ENCODE results near the gene GALE.
"Not testable (repeated sequence)": the region's sequence is repeated elsewhere in the genome, so short reads cannot be mapped to it uniquely, and the experiment has no call there.

Gene GALE

DNA sequence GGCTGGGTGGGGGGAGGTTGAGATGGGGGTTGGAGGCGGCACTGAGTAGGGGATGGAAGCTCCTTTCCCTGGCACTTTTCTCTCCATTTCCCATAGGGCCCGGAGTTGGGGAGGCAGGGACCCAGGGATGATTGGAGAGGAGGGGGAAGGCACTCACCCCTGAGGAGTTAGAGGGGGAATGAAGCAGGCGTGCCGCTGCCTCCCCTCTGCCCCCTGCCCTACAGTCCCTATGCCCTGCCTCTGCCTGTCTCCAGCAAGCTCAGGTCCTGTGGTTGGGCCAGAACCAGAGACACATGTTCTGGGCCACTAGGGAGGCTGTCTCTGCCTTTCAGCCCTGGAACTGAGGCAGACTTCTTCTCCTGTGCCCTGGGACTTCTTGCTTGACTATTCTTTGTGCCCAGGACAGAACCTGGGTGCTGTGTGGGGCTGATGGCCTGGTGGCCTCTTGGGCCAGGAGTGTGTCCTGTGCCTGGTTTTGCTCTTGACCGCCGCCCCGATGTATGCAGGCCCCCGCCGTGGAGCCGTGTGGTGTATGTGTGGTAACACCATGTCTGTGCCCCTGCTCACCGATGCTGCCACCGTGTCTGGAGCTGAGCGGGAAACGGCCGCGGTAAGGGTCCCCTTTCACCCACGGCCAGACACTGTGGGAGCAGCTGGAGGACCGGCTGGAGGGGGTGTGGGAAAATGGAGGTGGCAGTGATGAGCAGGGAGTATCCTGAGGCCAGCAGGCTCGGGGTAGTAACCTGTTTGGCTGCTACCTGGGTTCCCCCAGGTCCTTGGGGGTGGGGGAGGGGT is 8.2 kb downstream of the GALE start:
- DNase-seq (ENCODE audit: low read depth in 2 of 2) = no peak

DNA sequence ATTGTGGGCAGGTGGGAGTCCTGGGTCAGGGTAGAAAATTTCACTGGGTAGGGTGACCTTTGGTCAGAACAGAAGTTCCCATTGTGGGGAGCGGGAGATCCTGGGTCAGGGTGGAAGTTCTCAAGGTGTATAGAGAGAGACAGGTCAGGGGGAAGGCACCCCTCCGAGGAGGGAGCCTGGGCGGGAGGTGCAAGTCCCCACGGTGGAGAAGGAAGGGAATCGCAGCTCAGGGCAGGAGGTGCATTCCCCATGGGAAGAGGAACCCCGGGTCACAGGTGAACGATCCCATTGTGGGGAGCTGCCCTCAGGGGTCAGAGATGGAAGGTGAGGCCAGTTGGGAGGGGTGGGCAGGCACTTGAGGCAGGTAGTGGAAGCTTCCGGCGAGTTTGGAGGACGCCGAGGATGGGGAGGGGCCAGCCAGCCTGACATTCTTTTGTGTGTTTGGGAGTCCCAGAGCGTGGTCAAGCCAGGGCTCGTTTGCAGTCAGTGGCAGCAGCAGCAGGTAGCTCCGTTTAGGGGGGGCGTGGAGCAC is 9.0 kb downstream of the GALE start:
- DNase-seq (ENCODE audit: low read depth in 2 of 2) = no peak

DNA sequence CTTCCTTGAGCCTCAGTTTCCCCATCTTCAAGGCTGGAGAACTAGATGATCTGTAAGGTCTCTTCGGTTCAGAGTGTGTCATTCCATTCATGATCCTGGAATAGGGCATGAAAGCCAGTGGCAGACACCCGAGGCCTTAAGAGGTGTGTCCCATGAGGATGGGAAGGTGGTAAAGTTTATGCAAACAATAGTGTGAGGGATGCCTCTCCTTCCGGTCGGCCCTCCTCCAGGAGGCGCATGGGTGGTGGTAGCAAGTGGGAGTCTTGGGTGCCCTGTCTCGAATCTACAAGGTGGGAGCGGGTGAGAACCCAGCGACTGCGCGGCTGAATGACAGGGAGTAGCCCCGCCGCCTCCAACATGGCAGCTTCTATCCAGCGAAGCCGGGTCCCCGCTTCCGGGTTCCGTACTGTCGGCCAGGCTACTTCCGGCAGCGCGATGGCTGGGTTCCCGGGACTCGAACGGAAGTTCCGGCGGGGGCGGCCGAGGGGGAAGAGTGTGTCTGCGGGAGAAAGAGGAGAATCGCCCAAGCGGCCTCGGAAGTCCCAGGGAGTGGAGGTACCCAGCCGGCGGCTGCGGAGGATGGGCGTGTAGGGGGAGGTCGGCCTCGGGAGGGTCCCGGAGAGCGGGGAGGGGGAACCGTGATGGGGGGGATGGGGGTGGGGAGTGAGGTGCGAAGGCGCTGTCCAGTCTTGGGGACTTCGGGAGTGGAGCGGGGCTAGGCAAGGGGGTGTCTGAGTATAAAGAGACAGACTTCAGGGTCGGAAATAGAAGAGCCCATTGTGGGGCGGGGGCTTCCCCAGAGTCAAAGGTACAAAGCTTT is 9.6 kb downstream of the GALE start, which contains the start of gene LYPLA2:
Gene LYPLA2 (plus strand): TSS at position 450 of the 820 bp plus-strand sequence. CDS start 1,538 bp downstream, outside the sequence.
- peak; percentile 83 to 86 for DNase-seq (ENCODE audit: low read depth in 2 of 2)

DNA sequence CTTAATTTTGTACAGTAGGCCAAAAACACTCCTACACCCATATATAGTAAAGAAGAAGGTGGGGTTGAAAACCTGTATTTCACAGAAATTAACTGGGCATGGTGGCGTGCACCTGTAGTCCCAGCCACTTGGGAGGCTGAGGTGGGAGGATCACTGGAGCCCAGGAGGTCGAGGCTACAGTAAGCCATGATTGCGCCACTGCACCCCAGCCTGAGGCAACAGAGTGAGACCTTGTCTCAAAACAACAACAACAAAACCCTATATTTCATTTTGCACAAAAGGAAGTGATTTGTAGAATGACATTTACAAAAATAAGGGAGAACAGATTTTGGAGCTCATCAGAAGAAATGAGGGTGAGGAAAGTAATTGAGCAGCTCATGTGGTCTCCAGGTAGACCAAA is 11.9 kb downstream of the GALE start:
- DNase-seq (ENCODE audit: low read depth in 2 of 2) = no peak

DNA sequence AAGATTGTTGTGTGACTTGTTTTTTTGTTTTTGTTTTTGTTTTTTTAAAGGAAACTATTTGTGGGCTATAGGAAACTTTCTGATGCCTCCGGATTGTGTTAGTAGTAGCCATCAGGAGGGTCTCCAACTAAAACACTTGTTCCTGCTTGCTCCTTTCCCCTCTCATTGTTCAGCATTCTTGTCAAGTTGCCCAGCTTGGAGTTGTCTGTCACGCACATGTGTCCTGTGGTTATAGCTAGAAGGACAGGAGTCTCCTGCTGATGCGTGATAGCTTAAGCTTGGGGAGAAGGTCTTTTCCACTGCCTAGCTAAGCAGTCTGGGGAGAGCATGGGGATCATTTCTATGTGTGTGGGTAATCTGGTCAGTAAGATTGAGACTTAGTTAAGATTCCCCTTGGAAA is 12.9 kb downstream of the GALE start:
- no peak for DNase-seq (ENCODE audit: low read depth in 2 of 2)

DNA sequence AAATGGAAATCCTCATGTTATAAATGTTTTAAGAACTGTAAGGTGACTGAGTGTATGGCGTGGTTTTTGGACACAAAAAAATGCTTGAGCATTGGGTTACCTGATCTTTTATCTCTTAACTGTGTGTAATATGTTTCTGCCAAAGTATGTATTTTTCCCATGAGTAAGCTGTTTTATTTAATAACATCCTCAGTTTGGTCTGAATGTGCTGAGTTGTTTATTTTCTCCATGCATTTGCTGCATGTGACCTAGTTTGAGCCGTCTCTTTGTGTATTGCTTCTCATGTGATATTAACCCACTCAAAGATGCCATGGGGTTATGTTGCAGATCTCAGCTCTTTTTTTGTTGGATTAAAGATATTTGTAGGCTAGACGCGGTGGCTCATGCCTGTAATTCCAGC is 15.7 kb downstream of the GALE start:
- DNase-seq (ENCODE audit: low read depth in 2 of 2) = no peak

DNA sequence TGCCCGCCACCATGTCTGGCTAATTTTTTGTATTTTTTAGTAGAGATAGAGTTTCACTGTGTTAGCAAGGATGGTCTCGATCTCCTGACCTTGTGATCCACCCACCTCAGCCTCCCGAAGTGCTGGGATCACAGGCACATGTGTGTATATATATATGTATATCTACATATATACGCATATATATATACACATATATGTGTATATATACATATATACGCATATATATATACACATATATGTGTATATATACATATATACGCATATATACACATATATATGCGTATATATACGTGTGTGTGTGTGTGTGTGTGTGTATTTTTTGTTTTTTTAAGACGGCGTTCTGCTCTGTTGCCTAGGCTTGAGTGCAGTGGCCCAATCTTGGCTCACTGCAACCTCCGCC is 17.4 kb downstream of the GALE start:
- not testable (repeated sequence) for DNase-seq (ENCODE audit: low read depth in 2 of 2)

DNA sequence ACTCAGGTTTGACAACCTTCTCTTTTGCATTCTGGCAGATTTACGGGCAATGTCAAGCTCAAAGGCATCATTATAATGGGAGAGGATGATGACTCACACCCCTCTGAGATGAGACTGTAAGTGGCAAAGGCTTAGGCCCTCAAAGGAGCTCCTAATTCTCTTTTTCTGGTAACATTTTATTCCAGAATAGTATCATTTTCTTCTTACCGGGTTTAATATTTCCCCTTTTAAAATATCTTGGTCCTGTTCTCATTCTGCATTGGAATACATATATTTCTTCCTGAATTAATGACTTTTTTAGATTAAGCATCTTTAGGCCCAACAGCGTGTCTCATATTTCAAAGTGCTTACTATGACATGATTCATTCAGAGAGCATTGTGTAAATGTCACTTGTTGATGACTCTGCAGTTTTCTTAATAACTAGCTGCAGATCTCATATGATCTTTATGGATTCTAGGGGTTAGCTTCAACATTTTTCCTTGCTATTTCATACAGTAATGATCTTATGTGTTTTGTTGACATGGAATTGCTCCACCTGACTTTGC is 20.7 kb downstream of the GALE start:
- no peak for DNase-seq (ENCODE audit: low read depth in 2 of 2)

DNA sequence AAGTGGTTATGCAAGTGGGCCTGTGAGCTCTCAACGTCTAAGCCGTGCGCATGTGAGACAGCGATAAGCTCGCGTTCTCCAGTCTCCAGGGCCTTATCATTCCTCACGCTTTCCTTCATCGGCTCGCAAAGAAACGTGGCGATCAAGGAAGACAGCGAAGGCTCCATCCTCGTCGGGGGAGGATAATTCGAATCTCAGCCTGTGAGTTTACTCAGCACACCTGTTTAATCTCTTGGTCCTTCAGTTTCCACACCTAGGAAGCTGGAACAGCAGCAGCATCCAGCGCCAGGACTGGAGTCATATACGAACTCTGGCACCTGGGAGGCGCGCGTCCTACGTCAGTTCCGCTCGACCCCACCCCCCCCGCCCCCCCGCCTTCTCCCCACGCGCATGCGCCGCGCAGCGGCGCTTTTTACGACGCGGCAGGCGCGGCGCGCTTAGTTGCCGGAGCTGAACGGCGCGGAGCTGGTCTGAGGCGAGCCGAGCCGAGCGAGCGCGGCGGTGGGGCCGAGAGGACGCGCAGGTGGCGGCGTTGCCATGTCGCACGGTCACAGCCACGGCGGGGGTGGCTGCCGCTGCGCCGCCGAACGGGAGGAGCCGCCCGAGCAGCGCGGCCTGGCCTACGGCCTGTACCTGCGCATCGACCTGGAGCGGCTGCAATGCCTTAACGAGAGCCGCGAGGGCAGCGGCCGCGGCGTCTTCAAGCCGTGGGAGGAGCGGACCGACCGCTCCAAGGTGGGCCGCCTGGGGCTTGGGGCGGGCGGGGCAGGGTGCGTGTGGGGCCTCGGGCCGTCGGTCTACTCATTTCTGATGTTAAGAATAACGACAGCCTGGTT is 22.4 kb downstream of the GALE start, which contains the start of gene PITHD1:
Gene PITHD1 (plus strand): TSS at position 440 of the 836 bp plus-strand sequence. CDS start 98 bp downstream, at position 538.
- DNase-seq (ENCODE audit: low read depth in 2 of 2) = peak; percentile 77

DNA sequence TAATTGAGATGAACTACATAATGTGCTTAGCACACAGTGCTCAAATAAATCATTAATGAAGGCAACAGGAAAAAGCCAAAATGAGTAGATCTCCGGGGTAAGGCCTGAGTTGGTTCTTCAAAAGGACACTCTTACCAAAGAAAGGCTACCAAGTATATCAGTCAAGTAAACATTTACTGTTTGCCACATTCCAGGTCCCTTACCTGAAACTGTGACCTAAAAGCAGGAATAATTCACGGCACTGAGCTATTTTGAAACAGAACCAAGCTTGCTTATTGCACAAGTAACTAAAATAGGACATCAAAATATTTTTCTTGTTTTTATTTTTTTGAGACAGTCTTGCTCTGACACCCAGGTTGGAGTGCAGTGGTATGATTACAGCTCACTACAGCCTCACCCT is 24.3 kb downstream of the GALE start:
- no peak for DNase-seq (ENCODE audit: low read depth in 2 of 2)

DNA sequence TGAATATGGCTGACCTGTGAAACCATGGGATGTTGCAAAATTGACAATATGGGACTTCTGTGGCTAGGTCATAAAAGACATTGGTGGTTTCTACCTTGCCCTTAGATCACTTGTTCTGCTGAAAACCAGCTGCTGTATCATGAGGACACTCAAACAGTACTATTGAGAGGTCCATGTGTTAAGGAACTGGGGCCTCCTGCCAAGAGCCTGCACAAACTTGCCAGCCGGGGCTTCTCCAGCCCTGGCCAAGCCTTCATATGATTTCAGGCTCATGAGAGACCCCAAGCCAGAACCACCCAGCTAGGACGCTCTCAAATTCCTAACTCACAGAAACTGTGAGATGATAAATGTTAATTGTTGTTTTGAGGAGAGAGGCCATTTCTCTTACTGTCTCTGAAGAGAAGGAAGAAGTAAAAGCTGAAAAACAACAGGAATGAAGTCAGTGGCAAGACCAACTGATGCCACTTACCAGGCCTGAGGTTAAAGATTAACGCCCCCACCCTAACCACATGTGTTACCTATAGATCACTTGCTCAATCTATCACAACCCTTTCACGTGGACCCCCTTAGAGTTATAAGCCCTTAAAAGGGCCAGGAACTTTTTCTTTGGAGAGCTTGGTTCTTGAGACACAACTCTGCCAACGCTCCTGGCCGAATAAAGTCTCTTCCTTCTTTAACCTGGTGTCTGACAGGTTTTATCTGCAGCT is 26.2 kb downstream of the GALE start:
- no peak for DNase-seq (ENCODE audit: low read depth in 2 of 2)

DNA sequence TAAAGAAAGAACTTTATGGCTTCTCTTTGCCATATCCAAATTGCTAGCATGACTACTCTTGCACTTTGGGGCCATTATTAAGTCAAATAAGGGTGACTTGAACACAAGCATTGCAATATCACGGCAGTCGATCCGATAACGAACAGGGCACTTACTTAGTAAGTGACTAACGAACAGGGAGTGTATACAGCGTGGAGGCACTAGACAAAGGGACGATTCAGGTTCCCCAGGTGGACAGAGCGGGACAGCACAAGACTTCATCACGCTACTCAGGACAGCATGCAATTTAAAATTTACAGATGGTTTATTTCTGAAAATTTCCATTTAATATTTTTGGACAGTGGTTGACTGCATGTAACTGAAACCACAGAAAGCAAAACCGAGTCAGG is 27.7 kb downstream of the GALE start:
- no peak for DNase-seq (ENCODE audit: low read depth in 2 of 2)

DNA sequence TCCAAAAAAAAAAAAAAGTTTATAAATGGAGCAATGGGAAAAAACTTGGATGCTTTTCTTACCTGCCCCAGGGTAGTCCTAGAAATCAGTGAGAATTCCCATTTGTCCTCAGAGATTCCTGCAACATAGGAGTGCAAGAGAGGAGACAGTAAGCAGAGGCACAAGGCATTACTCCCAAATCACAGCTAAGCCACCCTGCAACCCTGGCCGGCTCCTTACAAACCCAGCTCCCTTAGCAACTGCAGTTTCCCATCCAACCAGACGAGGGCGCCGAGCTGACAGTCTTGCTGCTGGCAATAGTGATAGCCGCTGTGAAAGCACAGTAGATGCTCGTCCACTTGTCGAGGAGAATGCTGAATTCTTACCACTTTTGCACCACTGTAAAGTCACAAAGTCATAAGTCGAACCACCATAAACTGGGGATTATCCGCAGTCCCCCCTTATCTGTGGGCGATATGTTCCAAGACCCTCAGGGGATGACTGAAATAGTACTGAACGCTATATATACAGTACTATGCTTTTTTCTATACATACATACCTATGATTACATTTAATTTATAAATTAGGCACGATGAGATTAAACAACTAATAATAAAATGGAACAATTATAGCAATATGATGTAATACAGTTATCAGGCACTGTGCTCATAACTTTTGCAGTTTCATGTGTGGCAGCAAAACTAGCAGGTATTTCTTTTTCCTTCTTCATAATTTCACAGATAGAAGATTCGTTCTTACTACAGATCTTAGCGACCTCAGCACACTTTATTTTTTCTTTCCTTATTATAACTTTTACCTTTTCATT is 28.3 kb downstream of the GALE start:
- DNase-seq (ENCODE audit: low read depth in 2 of 2) = peak; percentile 66 to 74

DNA sequence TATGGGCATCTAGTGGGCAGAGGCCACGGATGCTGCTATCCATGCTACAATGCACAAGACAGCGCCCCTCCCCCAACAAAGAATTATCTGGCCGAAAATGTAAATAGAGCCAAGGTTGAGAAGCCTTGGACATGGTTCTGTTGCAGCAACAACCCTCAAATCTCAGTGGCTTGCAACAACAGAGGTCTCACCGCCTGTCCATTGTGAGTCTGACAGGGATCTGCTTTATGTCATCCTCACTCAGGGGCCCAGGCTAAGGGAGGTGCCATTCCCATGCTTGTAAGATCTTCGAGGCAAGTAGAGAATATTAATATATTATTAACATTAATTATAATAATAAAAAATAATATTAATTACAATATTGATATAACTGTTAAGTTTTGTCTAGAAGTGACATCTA is 31.8 kb downstream of the GALE start:
- no peak for DNase-seq (ENCODE audit: low read depth in 2 of 2)

DNA sequence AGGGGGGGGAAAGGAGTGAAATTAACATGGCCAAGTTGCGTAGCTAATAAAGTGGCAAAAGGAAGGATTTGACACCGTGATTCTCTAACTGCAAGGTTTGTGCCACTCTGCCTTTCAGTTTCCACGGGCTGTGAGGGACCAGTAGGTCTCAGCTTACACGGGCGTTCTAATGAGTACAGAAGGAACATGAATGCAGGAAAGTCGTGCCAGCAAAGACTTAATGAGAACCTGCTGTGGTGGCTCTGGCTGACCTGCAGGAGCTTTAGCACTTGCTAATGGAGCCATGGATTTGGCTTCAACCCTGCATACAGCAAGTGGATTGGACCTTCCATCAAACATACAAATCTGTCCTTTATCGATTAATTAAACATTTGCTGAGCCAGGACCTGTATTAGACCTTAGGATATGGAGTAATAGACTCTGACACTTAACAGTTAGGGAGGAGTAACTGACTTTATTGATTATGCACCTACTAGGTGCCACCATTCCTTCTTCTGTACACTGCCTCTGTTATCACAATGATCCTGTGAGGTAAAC is 37.4 kb downstream of the GALE start:
- no peak for DNase-seq (ENCODE audit: low read depth in 2 of 2)

DNA sequence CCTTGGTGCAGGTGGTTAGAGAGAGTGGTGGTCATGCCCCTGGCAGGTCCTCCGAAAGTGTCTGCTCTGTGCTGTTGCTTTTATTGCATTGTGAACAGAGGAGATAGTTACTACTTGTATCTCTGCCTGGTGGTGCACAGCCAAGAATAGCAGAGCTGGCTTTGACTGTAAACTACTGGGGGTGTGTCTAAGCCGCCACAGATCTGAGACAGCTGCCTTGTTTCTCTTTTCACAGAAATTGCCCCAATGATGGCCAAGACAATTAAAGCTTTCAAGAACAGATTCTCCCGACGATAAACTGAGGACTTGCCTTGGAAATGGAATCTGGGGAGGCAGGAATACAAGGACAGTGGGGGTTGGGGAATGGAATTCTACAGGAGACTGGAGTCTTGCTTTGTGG is 41.3 kb downstream of the GALE start:
- DNase-seq (ENCODE audit: low read depth in 2 of 2) = no peak

DNA sequence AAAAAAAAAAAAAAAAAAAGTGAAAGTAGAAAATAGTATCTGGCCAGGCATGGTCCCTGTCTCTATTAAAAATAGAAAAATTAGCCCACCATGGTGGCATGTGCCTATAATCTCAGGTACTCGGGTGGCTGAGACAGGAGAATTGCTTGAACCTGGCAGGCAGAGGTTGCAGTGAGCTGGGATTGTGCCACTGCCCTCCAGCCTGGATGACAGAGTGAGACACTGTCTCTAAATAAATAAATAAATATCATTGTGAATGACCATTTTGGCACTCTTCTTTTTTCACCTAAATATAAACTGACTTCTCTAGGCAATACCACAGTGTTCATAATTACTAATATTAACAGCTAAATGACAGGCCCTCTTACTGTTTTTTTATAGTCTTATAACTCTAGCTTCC is 42.7 kb downstream of the GALE start:
- no peak for DNase-seq (ENCODE audit: low read depth in 2 of 2)

DNA sequence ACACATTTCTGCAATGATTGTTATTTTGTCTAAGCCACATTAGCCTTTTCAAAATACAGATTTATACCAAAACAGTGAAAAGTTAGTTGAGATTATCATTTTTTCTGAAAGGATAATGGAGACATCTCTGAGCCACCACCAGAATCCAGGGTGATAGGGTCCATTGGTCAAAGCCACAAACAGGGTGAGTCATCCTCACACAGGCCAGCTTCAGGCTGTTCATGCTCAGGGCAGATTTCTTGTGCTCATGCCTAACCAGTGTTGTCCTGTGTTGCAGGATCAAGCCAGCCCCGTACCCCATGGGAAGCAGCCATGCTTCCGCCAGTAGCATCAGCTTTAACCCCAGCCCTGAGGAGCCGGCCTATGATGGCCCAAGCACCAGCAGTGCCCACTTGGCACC is 43.9 kb downstream of the GALE start:
- no peak for DNase-seq (ENCODE audit: low read depth in 2 of 2)

DNA sequence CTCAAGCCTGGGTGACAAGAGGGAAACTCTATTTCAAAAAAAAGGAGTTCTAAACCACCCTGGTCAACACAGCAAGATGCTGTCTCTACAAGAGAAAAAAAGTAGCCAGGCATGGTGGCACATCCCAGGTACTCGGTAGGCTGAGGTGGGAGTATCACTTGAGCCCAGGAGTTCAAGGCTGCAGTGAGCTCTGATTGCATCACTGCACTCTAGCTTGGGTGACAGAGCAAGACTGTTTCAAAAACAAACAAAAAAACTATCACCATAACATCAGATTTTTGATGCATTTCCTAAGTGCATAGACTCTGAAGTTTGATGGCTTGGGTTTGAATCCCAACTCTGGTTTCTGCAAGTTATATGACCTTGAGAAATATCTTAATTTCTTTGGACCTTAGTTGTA is 47.6 kb downstream of the GALE start:
- no peak for DNase-seq (ENCODE audit: low read depth in 2 of 2)

DNA sequence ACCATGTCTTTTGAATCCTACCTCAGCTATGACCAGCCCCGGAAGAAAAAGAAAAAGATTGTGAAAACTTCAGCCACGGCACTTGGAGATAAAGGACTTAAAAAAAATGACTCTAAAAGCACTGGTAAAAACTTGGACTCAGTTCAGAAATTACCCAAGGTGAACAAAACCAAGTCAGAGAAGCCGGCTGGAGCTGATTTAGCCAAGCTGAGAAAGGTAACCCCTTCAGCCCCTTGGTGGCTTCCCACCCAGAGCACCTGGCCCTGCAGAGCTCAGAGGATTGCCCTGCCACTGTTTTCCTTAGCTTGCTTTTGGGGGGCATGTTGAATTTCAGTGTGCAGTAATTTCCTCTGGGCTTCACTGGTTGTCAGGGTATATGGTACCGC is 48.7 kb downstream of the GALE start:
- no peak for DNase-seq (ENCODE audit: low read depth in 2 of 2)

All from stimulated activated CD8-positive, alpha-beta memory T cell treated with anti-CD3 and anti-CD28 coated beads, Interleukin-15, amount 100 ng/mL, for 48 hours (primary cell).